Stimulated activated naive CD4-positive, alpha-beta T cell (primary cell): Measurements from ENCODE around the gene AUP1.
A peak's percentile ranks its signal among the peaks of the same experiment; 100 is the strongest.

Source experiments
- DNase-seq, 6 experiments: peaks; one replicate each; lab custom pipeline; 2025; lab: John Stamatoyannopoulos, UW

Gene AUP1

DNA sequence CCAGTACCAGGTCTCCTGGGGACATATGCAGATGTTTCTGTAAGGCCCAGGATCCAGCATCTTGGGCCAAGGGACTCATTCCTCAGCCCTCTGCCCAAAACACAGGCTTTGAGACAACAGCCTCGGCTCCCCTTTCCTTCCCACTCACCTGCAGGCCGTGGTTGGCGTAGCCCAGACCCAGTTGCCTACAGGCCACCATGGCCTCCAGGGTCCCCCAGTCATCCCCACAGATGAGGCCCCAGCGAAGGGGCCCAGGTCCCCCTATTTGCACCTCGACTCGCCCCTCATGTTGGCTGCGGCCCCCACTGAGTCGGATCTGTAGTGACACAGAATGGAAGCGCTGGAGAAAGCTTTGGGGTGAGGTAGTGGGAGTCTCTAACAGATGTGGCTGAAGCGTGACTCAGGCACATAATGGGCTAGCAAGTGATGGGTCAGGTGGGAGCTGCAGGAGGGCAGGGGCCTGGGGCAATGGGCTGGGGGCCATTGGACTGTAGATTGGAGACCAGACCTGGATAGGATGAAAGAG lies 6.0 kb upstream of the AUP1 start:
- no peak for DNase-seq

DNA sequence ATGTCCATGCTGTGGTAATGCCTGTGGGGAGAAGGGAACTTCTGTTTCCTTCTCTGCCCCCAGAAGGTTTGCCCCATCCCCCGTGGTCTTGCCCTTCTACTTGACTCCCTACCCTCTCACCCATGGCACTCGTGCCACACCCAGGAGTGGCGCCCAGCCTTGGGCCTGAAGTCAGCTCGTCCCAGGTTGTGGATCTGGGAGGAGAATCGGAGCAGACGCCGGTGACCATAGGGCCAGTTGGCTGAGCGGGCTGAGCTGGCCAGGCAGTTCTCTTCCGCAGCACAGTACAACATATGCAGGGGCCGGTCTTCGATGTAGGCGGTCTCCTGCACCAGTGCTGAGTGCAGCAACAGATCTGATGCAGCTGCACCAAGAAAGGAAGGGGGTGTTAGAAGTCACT lies 4.9 kb upstream of the AUP1 start:
- DNase-seq: no peak

DNA sequence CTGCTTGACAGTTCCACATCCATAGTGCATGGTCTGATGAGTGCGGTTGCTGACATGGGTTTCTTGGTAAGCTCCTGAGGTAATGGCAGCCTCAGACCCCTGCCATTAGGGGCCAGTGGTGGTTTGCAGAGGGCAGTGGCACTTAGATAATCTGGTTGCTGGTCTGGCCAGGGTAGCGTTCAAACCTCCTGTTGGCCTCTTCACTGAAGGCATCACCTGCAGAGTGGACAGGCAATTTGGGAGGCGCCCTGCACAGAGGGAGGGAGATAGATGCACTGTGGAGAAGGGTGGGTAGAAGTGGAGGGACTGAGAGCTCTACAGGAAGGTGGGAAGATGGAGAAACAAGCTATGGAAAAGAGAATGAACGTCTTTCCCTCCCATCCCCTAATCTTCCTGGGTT lies 4.0 kb upstream of the AUP1 start:
- no peak for DNase-seq

DNA sequence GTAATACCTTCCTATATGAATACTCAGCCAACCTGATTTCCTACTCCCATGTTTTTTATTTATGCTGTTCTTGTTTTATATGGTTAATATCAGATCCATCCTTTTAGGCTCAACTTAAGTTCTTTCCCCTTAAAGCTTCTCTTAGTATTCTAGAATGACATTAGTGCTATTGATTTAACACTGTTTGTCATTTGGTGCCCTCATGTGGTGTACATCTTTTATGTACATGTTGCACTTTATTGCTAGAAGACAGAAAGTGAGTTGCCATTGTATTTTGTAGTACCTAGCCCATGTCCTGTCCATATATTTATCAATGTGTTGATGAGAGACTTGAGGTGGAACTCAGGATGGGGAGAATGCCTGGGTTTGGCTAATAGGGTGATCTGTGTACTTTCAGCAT lies 2.7 kb upstream of the AUP1 start:
- peak in 3 of 6 experiments; percentile 40 to 46 (median 46) for DNase-seq

DNA sequence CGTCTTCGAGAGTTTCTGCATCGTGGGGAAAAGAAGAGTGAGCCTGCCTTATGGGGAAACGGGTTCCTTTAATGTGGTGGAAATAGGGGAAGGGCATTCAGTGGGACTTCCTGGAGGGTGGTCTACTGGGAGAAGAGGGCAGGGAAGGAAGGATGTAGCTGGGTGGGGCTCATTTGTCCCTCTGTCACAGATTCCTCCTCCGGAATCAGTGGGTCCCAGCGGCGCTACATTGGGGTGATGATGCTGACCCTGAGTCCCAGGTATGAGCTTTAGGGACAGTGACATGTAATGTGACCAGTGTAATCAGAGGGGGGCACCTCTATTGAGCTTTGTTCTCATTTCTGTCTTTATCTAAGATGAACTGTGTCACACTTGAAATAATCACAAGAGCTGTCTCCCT lies 2.2 kb upstream of the AUP1 start:
- no peak for DNase-seq

DNA sequence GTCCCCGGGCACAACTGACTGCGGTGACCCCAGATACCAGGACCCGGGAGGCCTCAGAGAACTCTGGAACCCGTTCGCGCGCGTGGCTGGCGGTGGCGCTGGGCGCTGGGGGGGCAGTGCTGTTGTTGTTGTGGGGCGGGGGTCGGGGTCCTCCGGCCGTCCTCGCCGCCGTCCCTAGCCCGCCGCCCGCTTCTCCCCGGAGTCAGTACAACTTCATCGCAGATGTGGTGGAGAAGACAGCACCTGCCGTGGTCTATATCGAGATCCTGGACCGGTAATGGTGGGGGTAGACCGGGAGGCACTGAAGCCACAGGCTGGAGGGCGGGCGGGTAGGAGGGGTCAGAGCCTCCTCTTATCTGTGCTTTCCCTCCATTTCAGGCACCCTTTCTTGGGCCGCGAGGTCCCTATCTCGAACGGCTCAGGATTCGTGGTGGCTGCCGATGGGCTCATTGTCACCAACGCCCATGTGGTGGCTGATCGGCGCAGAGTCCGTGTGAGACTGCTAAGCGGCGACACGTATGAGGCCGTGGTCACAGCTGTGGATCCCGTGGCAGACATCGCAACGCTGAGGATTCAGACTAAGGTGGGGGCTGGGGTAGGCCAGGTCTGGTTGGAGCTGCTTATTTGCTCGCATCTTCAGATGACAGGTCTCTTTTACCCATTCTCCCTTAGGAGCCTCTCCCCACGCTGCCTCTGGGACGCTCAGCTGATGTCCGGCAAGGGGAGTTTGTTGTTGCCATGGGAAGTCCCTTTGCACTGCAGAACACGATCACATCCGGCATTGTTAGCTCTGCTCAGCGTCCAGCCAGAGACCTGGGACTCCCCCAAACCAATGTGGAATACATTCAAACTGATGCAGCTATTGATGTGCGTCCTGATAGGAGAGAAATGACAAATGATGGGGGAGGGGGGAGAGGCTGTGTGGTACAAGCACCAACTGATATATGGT lies 1.0 kb upstream of the AUP1 start:
- peak in 3 of 6 experiments; percentile 26 to 58 (median 47) for DNase-seq

DNA sequence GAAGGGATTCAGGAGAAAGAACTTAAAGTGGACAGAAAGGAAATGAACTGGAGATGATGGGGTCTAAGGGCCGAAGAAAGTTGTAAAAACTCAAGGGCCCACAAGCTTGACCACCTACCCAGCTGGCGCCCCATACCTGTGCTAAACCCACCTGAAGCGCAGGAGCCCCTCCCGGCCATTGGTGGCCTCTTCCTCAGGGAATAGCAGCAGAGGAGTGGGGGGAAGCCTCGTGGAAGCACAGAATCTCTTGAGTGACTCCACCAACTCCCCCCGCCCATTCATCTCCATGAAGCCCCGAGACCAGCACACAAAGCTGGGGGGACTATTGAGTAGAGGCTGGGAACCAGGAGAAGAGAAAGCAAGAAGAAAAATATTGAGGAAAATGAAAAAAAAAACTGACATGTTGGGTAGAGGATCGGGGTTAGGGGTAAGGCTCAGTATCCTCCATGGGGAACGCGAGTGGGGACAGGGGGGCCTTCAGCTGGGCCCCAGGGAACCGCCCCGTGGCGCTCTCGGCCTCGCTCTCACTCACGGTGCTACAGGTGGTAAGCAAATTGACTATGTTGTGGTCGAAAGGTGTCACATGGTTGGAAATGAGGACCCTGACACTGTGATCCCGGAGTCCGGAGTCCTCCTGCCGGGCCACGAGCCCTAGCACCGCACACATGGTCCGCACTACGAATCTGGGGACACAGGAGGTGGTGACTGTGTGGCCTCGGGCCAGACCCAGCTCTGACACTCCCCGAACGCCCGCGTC lies 728 bp downstream of the AUP1 start:
- no peak for DNase-seq

DNA sequence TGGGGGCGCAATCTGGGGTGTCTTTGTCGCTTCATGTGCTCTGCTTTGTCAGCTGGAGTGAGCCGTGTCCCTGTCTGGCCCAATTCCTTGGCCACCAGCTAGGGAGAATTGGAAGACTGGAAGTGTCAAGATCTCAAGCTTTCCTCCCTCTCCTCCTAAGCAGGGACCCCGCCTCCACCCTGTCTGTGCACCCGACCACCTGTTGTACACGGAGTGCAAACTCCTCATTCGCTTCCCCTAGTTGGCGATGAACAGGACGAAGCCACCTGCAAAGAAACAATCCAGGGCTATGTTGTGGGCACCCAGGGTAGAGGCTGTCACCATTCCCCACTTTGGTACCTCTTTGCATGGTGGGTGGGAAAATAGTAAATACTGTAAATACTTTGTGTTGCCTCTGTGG lies 1.8 kb downstream of the AUP1 start:
- no peak for DNase-seq

DNA sequence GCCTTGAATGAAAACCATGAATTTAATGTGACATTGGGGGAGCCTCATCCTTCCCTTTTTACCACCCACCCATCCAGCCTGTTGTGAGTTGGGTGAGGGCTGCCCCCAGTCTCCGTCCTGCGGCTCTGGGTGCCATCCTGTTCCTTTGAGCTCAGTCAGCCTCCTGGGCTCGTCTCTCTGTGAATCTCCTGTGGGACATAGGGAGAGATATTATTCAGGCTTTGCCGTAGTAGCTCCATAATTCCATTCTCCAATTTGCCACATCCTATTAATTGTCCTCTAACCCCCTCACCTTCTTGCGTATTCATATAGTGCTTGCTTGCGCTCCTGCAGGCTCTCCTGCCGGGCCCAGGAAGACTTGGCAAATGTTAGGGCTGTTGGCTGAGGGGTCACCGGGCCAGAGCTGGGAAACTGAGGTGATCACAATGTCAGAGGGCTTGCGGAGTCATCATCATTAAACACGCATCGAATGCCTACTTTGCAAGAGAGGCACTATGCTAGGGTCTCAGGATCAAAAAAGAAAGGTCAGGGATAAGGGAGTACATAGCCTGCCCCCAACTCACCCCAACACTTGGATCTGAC lies 2.8 kb downstream of the AUP1 start:
- no peak for DNase-seq

DNA sequence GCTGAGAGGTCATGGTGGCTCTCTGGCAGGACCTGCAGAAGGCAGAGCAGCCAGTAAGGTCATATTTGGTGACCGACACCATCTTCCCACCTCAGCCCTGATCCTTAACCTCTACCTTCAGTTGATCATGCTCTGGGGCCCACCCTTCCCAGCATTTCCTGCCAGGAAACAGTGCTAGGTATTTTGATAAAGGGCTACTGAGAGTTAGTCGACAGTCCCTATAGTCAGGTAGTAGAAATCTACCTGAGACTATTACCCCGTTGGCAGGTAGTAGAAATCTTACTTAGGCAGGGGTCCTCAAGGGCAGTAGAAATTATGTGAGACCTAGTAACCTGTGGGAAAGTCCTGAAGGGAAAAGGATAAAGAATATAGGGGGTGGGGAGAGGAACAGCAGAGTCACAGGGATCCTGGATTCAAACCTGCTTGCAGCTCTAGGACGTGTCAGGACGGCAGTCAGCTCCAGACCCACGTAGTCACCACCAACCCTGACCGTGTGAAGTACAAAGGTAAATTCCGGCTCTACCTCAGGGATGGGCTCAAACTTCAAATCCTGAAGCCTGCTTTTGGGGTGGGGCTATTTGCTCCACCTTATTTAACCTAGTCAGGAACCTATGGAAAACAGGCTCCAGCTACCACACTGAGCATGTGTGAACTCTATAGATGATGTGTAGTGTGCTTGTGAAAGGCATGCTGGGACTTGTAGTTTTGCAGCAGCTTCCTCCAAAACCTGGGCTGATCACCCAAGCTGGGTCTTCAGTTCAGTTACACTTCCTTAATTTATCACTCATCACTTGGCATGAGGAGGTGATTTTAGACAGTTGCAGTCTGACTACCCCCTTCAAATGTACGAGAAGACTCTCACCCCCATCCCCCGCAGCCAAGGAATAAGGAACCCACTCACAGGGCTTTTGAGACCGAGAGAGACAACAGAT lies 3.5 kb downstream of the AUP1 start, which contains the start of gene DQX1:
DQX1 (minus strand) TSS at position 515 of the 932 bp plus-strand sequence; CDS start at position 13, 502 bp downstream.
- DNase-seq: peak in 1 of 6 experiments; percentile 18

DNA sequence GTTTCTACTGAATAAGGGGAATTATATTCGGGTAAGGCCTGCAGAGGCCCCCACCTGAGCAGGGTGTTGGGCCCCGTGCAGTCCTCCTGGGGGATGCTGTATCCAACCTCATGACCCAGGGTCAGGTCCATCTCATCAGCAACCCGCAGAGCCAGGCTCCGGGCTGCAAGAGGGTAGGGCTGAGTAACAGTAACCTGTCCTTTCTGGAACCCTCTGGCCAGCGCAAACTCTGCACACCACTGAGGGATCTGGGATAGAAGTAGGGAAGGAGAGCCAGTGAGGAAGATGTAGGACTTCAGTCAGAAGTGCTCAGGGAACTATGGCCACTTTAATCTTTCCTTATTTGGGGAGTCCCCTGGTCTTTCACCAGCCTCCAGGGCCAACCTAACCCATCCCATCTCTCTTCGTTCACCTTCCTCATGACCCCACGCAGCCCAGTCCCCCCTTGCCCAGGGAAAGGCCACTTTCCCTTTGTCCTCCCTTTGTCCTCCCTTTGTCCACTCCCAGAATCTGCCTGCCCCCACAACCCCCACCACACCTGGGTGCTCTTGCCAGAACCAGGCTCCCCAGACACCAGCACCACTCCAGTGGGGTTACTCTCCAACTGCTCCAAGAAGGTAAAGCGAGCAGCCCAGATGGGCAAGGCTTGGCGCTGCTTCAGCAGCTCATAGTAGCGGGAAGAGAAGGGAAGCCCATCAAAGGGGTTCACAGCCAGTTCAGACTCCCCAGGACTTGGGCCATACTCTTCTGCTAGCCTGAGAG lies 4.4 kb downstream of the AUP1 start:
- DNase-seq: no peak

DNA sequence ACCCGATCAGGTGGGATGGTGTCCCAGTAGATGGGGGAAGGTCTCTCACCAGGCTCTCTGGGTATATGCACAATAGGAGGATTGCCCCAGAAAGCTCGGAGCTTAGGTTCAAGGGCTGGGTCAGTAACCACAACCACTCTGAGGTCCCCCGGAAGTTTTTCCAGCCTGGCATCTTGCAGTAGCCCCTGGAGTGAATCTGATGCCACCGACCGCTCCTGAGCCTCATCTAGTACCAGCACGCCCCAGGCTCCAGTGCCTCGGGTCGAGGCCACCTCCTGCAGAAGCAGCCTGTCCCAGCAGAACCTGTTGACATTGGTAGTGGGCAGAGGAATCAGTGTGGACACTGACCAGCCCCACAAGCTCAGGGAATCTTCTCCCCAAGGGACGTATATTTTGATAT lies 5.5 kb downstream of the AUP1 start:
- DNase-seq: no peak

DNA sequence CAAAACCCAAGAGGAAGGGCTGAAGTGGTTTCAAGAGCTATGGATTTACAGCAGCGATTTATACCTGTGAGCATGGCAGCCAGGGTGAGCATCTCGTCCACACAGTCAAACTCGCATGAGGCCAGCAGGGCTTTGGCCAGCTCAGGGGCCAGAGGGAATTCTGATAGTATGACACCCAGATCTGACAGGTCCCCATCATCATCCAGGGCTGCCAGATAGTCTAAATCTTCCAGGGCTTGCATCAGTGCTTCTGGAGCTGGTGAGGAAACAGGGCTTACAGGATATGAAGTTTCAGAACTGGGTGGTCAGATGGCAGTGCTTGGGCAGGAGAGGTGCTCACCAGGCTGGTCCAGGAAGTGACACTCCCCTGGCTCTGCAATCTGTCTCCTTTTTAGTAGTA lies 7.0 kb downstream of the AUP1 start:
- no peak for DNase-seq

DNA sequence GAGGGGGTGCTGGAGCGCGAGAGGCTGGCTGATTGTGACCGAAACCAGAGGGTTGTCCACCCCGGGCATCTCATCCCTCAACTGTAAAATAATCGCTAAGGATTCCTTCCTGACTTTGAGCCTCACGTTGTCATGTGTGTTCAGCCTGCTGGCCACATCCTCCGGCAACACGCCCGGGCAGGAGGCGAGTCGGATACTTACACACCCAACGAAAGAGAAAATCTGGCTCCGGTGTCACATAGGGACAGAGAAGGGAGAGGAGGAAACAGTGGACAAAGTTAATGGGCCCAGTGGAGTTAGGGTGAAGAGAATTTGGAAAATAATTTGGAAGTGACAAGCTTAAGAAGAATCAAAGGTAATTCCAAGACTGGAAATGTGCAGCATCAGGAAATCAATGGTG lies 12.9 kb downstream of the AUP1 start:
- DNase-seq: no peak

DNA sequence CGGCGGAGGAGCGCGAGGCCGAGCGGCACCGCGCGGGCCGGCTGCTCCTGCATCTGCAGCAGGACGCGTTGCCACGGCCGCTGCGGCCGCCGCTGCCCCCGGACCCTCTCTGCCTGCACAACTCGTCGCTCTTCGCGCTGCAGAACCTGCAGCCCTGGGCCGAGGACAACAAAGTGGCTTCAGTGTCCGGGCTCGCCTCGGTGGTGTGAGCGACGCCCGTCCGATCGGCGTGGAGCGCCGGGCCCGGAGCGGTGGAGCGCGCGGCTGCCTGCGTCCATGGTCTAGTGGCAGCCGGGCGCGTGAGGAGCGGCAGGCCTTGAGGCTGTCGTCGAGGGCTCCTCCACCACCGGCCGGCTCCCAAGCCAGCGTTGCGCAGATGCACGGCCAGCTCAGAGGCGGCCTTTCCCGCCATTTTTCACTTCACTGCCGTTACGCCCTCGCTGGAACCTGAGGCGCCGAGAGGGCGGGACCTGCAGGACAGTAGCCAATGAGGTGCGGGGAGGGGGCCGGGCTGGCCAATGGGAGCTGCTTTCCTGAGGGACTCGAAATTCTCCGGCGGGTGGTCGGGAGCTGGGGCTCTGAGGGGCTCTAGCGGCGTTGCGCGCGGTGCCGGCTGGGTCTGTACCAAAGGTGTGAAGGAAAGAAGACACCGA lies 13.4 kb downstream of the AUP1 start:
- DNase-seq: peak in 5 of 6 experiments; percentile 48 to 76 (median 62)

DNA sequence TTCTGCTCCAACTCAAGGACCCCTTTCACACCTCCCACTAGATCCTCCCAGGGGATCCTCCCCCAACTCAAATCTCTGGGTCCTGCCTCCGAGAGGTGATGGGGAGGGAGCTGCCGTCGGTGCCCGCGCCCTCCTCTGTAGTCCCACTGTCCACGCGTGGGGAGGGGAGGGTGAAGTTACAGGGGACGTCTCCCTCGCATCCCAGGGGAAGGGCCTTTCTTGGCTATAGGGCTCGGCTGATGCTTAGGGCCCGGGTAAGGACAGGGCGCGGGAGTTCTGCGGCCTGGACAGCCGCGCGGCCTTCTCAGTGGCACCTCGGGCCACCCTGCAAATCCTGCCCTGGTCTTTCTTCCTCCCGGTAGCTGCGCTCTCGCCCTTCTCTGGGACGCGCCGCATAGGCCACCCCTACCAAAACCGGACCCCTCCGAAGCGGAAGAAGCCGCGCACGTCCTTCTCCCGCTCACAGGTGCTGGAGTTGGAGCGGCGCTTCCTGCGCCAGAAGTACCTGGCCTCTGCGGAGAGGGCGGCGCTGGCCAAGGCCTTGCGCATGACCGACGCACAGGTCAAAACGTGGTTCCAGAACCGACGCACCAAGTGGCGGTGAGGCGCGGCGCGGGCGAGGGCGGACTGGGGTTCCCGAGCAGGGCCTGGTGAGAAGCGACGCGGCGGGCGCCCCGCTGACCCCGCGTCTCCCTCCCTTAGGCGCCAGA lies 14.1 kb downstream of the AUP1 start:
- DNase-seq: peak in 2 of 6 experiments; percentile 4 to 30

DNA sequence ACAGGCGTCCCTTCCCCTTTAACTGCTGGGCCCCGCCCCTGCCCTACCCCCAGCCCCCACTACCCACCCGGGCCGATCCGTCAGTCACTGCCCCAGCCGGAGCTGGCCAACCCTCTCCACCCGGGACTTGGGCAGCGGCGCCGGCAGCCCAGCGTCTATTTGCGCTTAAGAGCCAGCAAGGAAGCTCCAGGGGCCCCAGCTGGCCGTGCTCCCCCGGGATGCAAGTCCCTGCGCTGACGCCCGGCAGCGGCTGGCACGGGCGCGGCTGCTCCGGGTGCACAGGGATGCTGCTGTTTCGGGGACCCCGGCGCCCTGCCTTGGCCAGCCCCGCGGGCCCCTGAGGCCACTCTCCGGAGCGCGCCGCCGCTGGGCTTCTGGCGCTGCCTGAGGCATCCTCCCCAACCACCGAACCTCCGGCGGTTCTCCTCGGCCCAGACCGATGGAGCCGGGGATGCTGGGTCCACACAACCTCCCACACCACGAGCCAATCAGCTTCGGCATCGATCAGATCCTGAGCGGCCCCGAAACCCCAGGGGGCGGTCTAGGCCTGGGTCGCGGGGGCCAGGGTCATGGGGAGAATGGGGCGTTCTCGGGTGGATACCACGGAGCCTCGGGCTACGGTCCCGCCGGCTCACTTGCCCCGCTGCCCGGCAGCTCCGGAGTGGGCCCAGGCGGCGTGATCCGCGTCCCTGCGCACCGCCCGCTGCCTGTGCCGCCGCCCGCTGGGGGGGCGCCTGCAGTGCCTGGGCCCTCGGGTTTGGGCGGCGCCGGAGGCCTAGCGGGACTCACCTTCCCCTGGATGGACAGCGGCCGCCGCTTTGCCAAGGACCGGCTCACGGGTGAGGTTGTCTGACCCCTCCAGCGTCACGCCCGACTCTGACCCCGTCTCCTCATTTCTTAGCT lies 14.9 kb downstream of the AUP1 start, which contains the start of gene TLX2:
TLX2 (plus strand) TSS at position 83 of the 903 bp plus-strand sequence; CDS start at position 440, 357 bp downstream.
- peak in 2 of 6 experiments; percentile 30 to 43 for DNase-seq
